Epithelial cell of proximal tubule (primary cell): ENCODE measurements around the gene ARF5. TPM values are rescaled to one million over a fixed set of nuclear protein-coding genes. Genes with fewer than 3 reads are reported as not detected.

Experiments
- DNase-seq: peaks from one replicate; pipeline ENCODE4 v3.0.0-alpha.2; 2011; ENCODE audit warnings: low read depth
- H3K4me3 ChIP-seq: 2 replicates; pipeline ENCODE4 v1.5.1; 2011; ENCODE audit warnings: low read depth, mild to moderate bottlenecking, low read length
- CTCF ChIP-seq: conservative IDR thresholded peaks from 2 replicates; pipeline ENCODE4 v1.5.1; 2012; ENCODE audit warnings: low read depth, mild to moderate bottlenecking, low read length
- total RNA-seq: library from RNA; depleted of rRNA; stranded (reverse); fragments of >200 nt; gene quantifications from 2 replicates; pipeline ENCODE4 v1.2.3, GENCODE V29; 2015

Gene ARF5
- total RNA-seq, 1 donor from 2014 or later, result 252 TPM

DNA sequence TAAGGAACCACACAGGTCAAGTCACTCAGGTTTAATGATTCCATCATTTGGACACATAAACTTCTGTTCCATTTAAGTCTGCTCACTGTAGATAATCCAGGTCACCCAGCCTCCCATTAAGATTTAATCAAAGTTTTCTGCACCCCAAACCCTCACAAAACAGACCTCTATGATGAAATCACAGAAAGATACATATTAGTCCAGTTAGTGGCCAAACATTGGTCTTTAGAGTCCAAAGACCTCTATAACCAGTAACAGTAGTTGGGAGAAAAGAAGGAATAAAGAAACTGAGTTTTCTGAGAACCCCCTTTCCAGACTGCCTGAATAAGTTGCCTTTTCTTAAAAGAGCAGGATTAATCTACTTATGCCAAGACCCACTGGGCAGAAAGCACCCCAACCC is 7.6 kb upstream of the ARF5 start:
- DNase-seq, result no peak
- no peak for TF ChIP-seq CTCF
- no peak overlapping the region for H3K4me3 ChIP-seq

GRCh38 chr7:127581716-127582115 is 6.5 kb upstream of the ARF5 start:
- H3K4me3 ChIP-seq, result no peak overlapping the region
- DNase-seq, result no peak
- TF ChIP-seq CTCF, result no peak

DNA sequence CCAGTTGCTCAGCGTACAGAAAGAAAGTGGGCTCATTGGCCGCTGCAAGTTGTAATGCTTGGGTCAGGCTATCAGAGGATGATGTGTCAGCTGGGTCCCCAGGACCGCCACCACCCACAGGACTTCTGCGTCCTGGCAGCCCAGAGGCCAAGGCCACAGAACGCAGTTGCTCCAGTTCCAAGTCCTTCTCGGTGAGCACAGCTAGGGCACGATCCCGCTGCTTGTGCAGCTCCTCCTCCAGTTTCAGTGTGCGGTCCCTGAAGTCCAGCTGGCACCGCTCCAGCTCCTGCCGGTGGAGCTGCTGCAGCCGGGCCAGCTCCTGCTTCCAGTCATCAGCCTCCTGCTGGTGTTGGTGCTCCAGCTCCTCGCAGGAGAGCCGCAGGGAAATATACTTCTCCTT is 5.8 kb upstream of the ARF5 start:
- DNase-seq, result no peak
- no peak for TF ChIP-seq CTCF
- no peak overlapping the region for H3K4me3 ChIP-seq

DNA sequence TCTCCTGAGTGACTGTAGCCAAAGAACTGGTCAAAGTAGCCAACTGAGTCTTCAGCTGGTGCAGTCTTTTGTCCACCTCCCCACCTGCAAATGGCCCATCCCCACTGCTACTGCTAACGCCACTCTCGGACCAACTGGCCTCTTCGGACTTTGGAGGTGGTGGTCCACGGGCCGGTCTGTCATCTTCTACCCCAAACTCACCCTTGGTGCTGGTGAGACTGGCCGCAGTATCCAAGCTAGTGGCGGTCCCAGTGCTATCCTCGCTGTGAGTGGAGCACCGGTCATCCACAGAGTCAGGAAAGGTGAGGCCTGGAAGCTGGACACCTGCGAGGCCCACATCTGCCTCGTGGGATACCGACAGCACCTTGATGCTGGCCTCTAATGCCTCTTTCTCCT is 3.6 kb upstream of the ARF5 start:
- DNase-seq, result no peak
- no peak for TF ChIP-seq CTCF
- H3K4me3 ChIP-seq, result peak overlapping the region; percentile 89

DNA sequence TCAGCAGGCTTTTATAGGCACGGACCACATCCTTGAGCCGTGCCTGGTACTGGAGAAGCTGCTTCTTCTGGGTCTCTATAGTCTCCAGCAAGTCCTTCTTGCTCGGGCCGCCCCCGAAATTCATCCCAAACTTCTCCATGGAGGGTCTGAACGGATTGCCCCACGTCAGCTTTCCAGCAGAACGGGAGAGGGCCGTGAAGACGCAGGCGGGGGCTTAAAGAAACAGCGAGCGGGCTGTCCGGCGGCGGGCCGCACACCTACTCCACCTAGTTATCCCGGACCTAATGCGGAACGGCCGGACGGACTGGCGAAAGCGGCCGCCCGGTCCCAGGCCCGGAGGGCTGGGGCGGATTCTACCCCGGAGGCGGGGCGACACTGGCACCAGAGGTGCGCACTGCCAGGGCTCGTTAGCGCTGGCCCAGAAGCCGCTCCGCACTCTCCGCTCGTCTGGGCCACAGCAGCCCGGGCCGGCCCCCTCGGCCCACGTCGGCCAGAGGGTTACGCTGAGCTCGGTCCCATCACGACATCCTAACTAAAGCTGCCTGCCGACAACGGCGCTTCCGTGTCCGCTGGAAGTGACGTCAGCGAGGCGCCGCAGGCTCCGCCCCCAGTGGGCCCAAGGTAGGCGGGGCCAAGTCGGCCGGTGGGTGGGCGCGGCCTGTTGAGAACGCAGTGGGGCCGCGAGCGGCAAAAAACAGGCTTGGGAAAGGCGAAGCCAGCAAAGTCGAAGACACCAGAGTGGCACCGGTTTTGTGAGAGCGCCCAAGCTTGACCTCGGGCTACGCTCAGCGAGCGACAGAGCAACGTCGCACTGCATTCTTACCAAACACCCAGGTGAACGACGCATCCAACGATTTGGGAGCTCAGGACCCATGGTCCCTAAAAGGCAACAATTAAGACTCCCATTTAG is 2.9 kb upstream of the ARF5 start, which contains the start of gene GCC1:
TSS of gene GCC1 (minus strand) at position 553 of the 910 bp plus-strand sequence. CDS start at position 139, 414 bp downstream.
- peak; percentile 26 for DNase-seq
- H3K4me3 ChIP-seq, result peak within 1 kb of the TSS; percentile 89
- TF ChIP-seq CTCF, result no peak

DNA sequence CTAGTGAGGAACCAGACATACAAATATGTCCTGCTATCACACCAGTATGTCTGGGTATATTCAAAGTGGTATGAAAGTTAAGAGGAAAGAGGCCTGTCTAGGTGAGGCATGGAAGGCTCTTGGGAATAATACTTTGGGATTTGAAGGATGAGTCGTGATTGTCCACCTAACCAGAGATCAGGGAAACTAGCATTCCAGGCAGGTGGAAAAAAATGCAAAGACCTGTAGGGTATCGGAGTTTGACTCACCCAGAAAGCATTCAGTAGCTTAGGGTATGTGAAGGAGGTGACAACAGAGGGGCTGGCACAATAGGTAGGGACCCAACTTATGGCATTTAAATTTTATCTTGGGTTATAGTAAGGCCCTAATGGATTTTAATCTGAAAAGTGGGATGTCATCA is 1.9 kb upstream of the ARF5 start:
- H3K4me3 ChIP-seq, result no peak overlapping the region
- DNase-seq, result no peak
- TF ChIP-seq CTCF, result no peak

GRCh38 chr7:127587663-127588018 is 570 bp upstream of the ARF5 start:
- TF ChIP-seq CTCF, result no peak
- DNase-seq, result no peak
- peak overlapping the region; percentile 90 for H3K4me3 ChIP-seq
